NCI-H345 treated with DMSO at 0.1 percent for 48 hours (cell line): ENCODE results near the gene SETD5.

Experiments
- DNase-seq: peaks from one replicate; lab custom pipeline; 2025; ENCODE audit not compliant: unreplicated experiment; lab: John Stamatoyannopoulos, UW

SETD5 gene

DNA sequence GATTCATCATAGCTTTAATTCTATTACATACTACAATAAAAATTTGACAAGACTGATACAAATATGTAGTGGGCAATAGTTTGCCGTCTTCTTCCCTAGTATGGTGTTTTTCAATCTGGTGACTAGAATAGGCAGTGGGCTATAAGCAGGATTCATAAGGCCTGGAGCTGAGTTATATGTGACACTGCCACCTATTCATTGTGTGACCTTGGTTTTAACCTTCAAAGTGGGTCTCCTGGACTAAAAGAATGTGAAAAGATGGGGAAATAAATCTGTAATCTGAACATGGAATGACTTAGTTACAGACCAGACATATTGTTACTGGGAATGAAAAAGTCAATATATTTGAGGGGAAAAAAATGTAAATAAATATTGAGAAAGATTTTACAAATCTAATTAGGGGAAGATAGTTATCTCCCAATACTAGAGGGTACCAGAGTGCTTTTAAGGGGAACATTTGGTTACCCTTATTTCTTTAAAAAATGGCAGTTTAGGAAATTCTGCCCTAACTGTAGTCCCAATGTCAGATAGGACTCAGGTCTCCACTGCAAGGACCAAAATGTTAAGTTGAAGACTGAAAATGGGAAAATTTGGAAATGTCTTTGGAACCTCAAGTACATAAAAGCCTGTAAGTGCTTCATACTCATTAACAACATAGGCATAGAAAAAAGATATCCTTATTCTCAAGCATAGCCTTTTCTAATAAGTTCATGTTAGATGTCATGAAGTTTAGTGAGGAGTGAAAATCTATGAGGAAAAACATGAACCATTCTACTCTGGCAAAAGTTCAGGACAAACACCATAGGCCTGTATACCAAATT, 10.7 kb upstream of the SETD5 start:
- DNase-seq, result no peak

GRCh38 chr3:9387322-9387655, 10.1 kb upstream of the SETD5 start:
- DNase-seq, result no peak

GRCh38 chr3:9388142-9388541, 9.3 kb upstream of the SETD5 start:
- DNase-seq, result no peak

GRCh38 chr3:9388562-9389272, 8.7 kb upstream of the SETD5 start:
- no peak for DNase-seq

- DNase-seq, result no peak
Observed at GRCh38 chr3:9390265-9390888, 7.0 kb upstream of the SETD5 start.

DNA sequence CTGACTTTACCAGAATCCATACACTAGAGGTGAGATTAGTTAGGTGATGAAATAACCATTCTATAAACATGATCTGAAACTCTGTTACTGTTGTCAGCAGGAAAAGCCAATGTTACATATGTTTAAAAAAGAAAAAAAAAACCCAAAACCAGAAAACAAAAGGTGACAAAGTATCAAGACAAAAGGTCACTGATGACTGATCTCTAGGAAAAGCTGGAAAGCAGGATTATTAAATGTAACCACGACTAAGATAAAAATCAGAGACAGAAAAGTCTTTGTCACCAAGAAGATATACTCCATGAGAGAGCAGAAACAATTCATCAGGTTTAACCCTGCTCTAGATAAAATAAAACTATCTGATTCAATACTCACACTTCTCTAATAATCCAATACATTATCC, 5.4 kb upstream of the SETD5 start:
- no peak for DNase-seq

DNA sequence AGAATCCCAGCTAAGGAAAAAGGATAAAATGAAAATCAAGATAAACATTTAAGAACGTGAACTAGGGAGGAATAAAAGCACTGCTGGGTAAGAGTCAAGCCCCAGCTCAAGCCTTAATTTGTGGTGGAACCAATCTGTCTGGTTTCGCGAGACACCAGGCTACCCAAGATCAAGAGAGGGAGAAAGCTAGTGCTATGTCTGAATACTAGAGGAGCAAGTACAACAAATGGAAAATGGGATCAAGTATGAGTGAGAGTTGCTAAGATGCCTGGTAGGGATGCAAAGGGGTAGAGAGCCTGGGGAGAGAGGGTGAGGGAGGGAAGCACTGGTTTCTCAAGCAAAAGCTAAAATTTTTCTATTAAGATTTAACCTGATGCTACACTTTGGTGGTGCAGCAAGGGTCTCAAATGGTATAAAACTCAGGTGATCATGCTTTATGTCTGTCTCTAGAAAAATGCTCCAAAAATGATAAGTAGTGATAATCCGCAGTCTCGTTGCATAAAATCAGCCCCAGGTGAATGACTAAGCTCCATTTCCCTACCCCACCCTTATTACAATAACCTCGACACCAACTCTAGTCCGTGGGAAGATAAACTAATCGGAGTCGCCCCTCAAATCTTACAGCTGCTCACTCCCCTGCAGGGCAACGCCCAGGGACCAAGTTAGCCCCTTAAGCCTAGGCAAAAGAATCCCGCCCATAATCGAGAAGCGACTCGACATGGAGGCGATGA, 1.7 kb upstream of the SETD5 start:
- no peak for DNase-seq

- peak; percentile 43 for DNase-seq
Observed at GRCh38 chr3:9396301-9396631, 1.1 kb upstream of the SETD5 start.

GRCh38 chr3:9396632-9397331, 633 bp upstream of the SETD5 start:
- DNase-seq, result peak; percentile 87

GRCh38 chr3:9397906-9398699, 688 bp downstream of the SETD5 start:
- DNase-seq, result peak; percentile 10

DNA sequence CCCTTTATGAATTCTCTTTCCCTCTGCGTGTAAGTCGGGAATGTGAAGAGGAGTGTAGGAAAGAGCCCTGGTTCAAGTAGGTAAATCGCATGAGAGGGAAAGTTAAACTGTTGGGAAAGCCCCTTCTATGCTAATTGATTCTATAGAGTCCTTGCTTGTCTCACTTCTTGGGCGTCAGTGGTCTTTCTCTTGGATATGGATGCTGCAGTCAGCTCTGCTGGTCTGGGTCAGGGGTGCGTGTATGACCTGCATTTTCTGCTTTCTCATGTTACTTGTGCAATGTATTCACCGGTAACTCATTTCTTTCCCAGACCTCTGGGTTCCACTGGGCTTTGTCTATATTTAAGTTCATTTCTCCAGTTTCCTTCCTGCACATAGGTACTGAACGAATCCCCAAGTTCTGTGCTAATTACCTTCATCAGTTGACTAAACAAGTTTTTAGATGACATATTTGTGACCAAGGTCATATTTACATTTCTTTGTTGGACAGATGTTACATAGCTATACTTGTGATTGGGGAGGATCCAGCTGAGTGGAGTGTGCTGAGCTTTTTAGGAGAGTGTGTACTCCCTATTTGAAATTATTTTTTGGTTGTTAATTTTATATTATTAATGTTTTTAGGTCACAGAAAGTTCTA, 1.4 kb downstream of the SETD5 start:
- no peak for DNase-seq

DNA sequence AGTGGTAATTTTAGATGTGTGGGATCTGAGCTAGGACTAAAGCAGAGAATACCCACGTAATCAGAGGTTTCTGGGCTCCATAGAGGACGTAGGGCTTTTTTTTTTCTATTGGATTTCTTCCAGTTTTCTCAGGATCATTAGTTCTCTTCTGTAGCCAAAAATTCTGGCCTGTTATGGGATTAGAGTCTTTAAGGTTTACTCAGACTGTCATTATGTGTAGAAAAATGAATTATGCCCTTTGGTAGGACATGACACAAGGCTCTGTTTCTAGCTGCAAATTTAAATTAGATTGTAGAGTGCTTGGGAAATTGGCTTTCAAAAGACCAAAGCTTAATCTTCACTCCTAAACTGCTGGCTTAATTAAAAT, 1.9 kb downstream of the SETD5 start:
- no peak for DNase-seq

DNA sequence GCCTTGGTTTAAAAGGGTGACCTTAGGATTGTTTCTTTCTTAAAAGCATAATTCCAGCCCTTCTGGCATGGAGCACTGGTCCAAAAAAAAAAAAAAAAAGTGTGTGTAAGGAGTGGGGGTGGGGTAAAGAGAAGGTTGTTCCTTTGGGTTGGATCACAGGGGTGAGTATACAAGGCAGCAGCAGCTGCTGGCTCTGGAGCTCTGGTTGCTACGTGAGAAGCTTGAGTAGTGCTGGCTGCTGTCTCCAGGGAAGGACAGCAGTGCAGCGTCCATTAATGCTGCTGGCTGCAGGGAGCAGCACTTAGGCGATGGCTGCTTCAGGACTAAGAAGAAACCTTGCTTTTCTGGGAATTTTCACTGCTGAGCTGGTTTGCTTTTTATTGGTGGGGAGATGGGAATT, 2.3 kb downstream of the SETD5 start:
- DNase-seq, result peak; percentile 61

GRCh38 chr3:9400616-9401015, 3.2 kb downstream of the SETD5 start:
- DNase-seq, result no peak

DNA sequence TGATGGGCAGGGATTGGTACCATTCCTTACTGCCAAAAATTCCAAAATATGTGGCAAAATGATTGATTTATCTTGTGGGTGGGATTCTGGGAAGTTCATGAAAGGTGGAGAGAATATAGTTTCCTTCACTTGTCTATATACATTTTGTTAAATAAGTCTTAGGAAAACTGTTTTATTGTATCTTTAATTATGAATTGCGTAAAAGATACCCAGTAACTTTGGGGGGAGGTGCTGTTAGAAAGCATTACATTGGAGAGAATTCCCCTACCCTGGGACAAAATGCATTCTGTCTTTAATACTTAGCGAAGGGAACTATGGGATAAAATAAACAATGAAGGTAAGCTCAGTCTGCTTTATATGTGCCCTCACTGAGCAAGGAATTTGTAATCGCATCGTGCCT, 4.6 kb downstream of the SETD5 start:
- DNase-seq, result no peak

DNA sequence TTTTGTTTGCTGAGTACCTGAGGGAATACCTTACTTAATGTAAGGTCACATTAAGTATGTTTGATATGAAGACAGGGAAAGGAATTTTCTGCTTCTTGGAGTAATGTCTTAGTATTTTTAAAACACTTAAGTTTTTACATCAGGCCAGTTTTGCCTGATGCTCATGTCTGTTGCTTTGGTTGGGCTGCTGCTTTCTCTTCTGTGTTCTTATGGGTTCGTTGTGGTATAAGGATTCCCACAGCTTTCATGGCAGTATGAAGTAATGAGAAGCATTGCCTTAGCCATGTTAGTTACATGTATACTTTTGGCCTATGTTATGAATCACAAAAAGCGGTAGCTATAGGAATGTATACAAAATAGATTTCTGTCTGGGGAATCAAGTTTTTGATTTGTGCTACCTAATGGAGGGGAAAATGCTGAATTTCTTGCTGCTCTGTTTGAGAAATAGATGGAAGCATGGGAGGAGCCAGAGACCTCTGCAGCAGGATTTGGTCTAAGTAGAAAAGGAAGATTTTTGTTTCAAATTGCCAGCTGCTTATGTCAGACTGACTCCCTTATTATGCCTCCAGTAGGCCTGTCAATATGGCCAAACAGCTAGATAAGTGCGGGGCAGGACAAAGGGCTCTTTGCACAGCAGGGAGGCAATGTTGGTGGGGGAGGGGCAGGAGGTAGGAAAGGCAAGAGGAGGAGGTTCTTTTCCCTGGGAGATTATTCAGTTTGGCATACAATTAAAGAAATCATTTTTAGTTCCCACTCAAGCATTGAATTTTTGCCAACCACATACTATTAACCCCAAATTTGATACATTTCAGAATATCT, 5.2 kb downstream of the SETD5 start:
- peak; percentile 2 for DNase-seq

DNA sequence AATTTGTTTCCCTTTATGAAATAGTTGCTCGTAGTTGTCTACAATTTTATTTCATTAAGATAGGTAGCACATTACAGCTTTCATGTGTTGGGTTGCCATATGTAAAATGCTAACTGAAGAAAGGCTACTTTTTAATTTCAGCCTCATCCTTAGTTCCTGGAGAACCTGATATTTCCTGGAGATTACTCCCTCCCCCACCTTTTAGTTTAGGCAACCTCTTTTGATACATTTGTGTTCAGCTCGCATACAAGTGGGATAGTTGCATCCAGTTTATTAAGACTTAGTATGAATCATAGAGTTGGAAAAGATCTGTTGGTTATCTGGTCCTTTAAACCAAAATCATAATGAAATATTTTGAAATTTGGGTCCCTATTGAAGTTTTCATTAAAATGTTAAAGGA, 6.0 kb downstream of the SETD5 start:
- no peak for DNase-seq

DNA sequence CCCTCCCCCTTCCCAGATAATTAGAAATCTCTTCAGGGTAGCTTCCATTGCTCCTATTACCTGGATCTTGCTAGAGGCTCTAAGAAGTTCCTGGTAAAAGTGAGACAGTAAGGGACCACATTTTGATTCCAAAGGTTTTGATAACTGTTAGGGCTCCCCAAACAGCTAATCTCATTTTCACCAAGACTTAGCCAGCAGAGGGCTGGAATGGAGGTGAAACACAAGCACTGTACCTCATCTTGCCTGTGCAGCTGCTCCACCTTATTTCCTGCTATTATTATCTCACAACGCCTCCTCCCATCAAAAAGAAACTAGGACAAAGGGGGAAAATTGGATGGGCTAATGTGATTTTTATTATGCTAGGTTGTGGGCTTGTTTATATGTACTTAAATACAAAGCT, 7.3 kb downstream of the SETD5 start:
- no peak for DNase-seq

DNA sequence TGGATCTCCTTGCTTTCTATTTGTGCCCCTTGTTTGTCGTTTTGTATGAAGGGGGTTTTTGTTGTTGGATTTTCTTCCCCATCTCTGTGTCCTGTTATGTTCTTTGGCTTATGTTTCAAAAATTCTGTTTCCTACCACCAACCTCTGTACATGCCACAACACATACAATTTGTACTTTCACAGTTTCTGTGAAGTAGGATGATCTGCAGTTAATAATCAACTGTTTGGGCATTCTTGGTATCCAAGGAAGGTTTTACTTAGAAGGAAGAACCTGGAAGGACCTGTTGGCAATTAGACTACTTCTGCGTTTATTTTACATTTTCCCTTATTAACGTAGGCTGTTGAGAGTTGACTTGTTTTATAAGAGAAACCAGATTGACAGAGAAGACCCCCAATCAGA, 8.3 kb downstream of the SETD5 start:
- DNase-seq, result no peak
